ENCODE results near the gene ERICH6.

GRCh38 chr3:150609988-150610387, 93.7 kb downstream of the ERICH6 start:
- TF ChIP-seq CTCF (IDR thresholded peaks at IDR 0.05; ENCODE audit: extremely low read depth in 1 of 2, insufficient read depth in 1 of 2, low read depth in 1 of 2, low read length in 2 of 2) (no peak), EZH2 (IDR thresholded peaks at IDR 0.05; ENCODE audit: borderline replicate concordance, low read depth, low read length, severe bottlenecking) (no peak)
